A549 (cell line): Measurements from ENCODE around the gene WBP11. TPM values are rescaled to one million over a fixed set of nuclear protein-coding genes. Genes with fewer than 3 reads are reported as not detected.
A peak's percentile ranks its signal among the peaks of the same experiment; 100 is the strongest.

Source experiments
- ATAC-seq, 2 experiments: fragments of 200-7000 bp in 1 of 2; fragments of >200 bp in 1 of 2; cut with Nextera tagmentation in 1 of 2; cut with Tn5 transposase in 1 of 2; 3 replicates each; pipeline versions ENCODE4 v1.8.0 to v1.9.1; 2018 to 2020; ENCODE audit warnings: mild to moderate bottlenecking in 1 of 2, moderate library complexity in 1 of 2
- CTCF ChIA-PET: fragments of 300-600 bp; sonication (Branson Sonifier 250); formaldehyde crosslinking; extraction: SDS; loops from one replicate; lab custom pipeline; 2021; ENCODE audit warnings: antibody characterized with exemption, inconsistent platforms; lab: Yijun Ruan, JAX
- POLR2A ChIA-PET: fragments of 350-600 bp; formaldehyde crosslinking; extraction: SDS; loops from one replicate; lab custom pipeline; 2021; ENCODE audit warnings: antibody characterized with exemption, inconsistent platforms; lab: Yijun Ruan, JAX
- DNase-seq, 2 experiments: peaks; one replicate each; pipeline versions ENCODE4 v3.0.0 to v3.0.0-alpha.2; 2011 to 2016; ENCODE audit warnings: low read depth in 1 of 2, low spot score in 1 of 2
- FAIRE-seq: peaks from 2 replicates; lab custom pipeline; 2011; peaks lifted over from hg19 to GRCh38; lab: Jason Lieb, UNC
- H3K27ac ChIP-seq, 2 experiments: fragments of >200 bp; sonication (Bioruptor Twin); formaldehyde crosslinking; 3 replicates each; pipeline ENCODE4 v1.5.1; 2016 to 2017
- H3K4me1 ChIP-seq: fragments of >200 bp; sonication (Bioruptor Twin); formaldehyde crosslinking; 3 replicates; pipeline ENCODE4 v1.6.1; 2016
- H3K4me2 ChIP-seq: fragments of >200 bp; sonication (Bioruptor Twin); formaldehyde crosslinking; 3 replicates; pipeline ENCODE4 v1.6.1; 2016
- H3K4me3 ChIP-seq: fragments of >200 bp; sonication (Bioruptor Twin); formaldehyde crosslinking; 3 replicates; pipeline ENCODE4 v1.5.1; 2016
- H3K9me3 ChIP-seq: fragments of >200 bp; sonication (Bioruptor Twin); formaldehyde crosslinking; 3 replicates; pipeline ENCODE4 v1.6.1; 2016
- BCL3 ChIP-seq: fragments of >200 bp; sonication (Bioruptor Twin); formaldehyde crosslinking; IDR thresholded peaks from 3 replicates; pipeline ENCODE4 v1.6.1; 2016
- CBX2 ChIP-seq: fragments of 200-600 bp; sonication (generic); IDR thresholded peaks from 2 replicates; pipeline ENCODE4 v1.6.1; 2016; ENCODE audit warnings: low read depth, mild to moderate bottlenecking, borderline replicate concordance
- CBX8 ChIP-seq: fragments of 200-600 bp; sonication (generic); IDR thresholded peaks from 2 replicates; pipeline ENCODE4 v1.6.1; 2016
- CEBPB ChIP-seq, 2 experiments: fragments of >200 bp in 1 of 2; sonication (Bioruptor Twin) in 1 of 2; formaldehyde crosslinking in 1 of 2; IDR thresholded peaks; 2 replicates each; pipeline ENCODE4 v1.6.1; 2012 to 2016
- CHD2 ChIP-seq: fragments of 150-350 bp; IDR thresholded peaks from 2 replicates; pipeline ENCODE4 v1.6.1; 2014; ENCODE audit warnings: low read length; ENCODE audit not compliant: partially characterized antibody
- CHD4 ChIP-seq: fragments of 200-600 bp; sonication (generic); IDR thresholded peaks from 2 replicates; pipeline ENCODE4 v1.6.1; 2016; ENCODE audit warnings: antibody characterized with exemption, mild to moderate bottlenecking, borderline replicate concordance
- EHF ChIP-seq: fragments of 250-450 bp; sonication (Bioruptor Pico); IDR thresholded peaks from 2 replicates; pipeline ENCODE4 v1.5.0; 2020; ENCODE audit warnings: mild to moderate bottlenecking
- EHMT2 ChIP-seq: fragments of 200-600 bp; sonication (generic); IDR thresholded peaks from 2 replicates; pipeline ENCODE4 v1.6.1; 2016; ENCODE audit warnings: antibody characterized with exemption, low read depth, mild to moderate bottlenecking, moderate library complexity
- EP300 ChIP-seq, 2 experiments: fragments of >200 bp; sonication (Bioruptor Twin); formaldehyde crosslinking; IDR thresholded peaks; 2 replicates in 1 of 2; 3 replicates in 1 of 2; pipeline ENCODE4 v1.6.1; 2016 to 2017
- FOSL2 ChIP-seq, 2 experiments: fragments of 450-650 bp in 1 of 2; fragments of >200 bp in 1 of 2; sonication (Bioruptor Twin) in 1 of 2; formaldehyde crosslinking; IDR thresholded peaks; 2 replicates each; pipeline versions ENCODE4 v1.5.0 to v1.6.1; 2016 to 2020; ENCODE audit warnings: mild to moderate bottlenecking in 1 of 2, moderate library complexity in 1 of 2
- GATA3 ChIP-seq: IDR thresholded peaks from 2 replicates; pipeline ENCODE4 v1.6.1; 2012; ENCODE audit warnings: borderline replicate concordance
- HOXB5 ChIP-seq: fragments of 250-450 bp; sonication (Bioruptor Pico); IDR thresholded peaks from 2 replicates; pipeline ENCODE4 v1.5.0; 2020; ENCODE audit warnings: mild to moderate bottlenecking, moderate library complexity
- KDM5A ChIP-seq: fragments of 200-600 bp; sonication (generic); IDR thresholded peaks from 2 replicates; pipeline ENCODE4 v1.6.1; 2016; ENCODE audit warnings: antibody characterized with exemption, mild to moderate bottlenecking
- MAX ChIP-seq: IDR thresholded peaks from 2 replicates; pipeline ENCODE4 v1.6.1; 2012
- NFE2L2 ChIP-seq: fragments of 150-350 bp; conservative IDR thresholded peaks from 2 replicates; pipeline ENCODE4 v1.6.1; 2014; ENCODE audit warnings: low read length
- POLR2A ChIP-seq: IDR thresholded peaks from 2 replicates; pipeline ENCODE4 v1.6.1; 2012; ENCODE audit warnings: mild to moderate bottlenecking, low read length
- RCOR1 ChIP-seq: fragments of 150-350 bp; IDR thresholded peaks from 2 replicates; pipeline ENCODE4 v1.6.1; 2014; ENCODE audit warnings: antibody characterized with exemption, low read length, low read depth
- RNF2 ChIP-seq: fragments of 200-600 bp; sonication (generic); IDR thresholded peaks from 2 replicates; pipeline ENCODE4 v1.6.1; 2016; ENCODE audit warnings: low read depth, mild to moderate bottlenecking, antibody characterized with exemption, moderate library complexity, borderline replicate concordance
- SMC3 ChIP-seq: fragments of >200 bp; sonication (Bioruptor Twin); formaldehyde crosslinking; IDR thresholded peaks from 3 replicates; pipeline ENCODE4 v1.6.1; 2018; ENCODE audit warnings: inconsistent platforms
- ZC3H11A ChIP-seq: fragments of 450-650 bp; IDR thresholded peaks from 2 replicates; pipeline ENCODE4 v1.6.1; 2014; ENCODE audit warnings: antibody characterized with exemption, mild to moderate bottlenecking
- ZNF302 ChIP-seq: fragments of 250-450 bp; sonication (Bioruptor Pico); IDR thresholded peaks from 2 replicates; pipeline ENCODE4 v1.9.0; 2021; ENCODE audit warnings: inconsistent platforms, mild to moderate bottlenecking, moderate library complexity
- WGBS: methylation state at CpG from one replicate; pipeline ENCODE4 v1.1.6; 2017; ENCODE audit errors: missing lambda C conversion rate; 5-methylcytosine and 5-hydroxymethylcytosine counted together
- polyA plus RNA-seq, 4 experiments: library from polyadenylated mRNA; depleted of rRNA in 3 of 4; stranded (reverse); fragments of >200 nt; fragmentation: RNase III in 1 of 4; extraction: RNeasy Plus Mini Kit Qiagen cat#74134 plus additional on column Dnase treatment in 1 of 4; gene quantifications; 2 replicates in 3 of 4; 3 replicates in 1 of 4; pipeline ENCODE4 v1.2.3, GENCODE V29; 2011 to 2017
- TF ChIP-seq, protein P1 (sequence below): IDR thresholded peaks from 2 replicates; pipeline ENCODE4 v1.6.1; 2012
- TF ChIP-seq, protein P2 (sequence below): fragments of 250-450 bp; sonication (Bioruptor Pico); IDR thresholded peaks from 2 replicates; pipeline ENCODE4 v1.5.0; 2021; ENCODE audit warnings: mild to moderate bottlenecking, moderate library complexity, borderline replicate concordance
- TF ChIP-seq, protein P3 (sequence below): IDR thresholded peaks from 2 replicates; pipeline ENCODE4 v1.6.1; 2012; ENCODE audit warnings: low read depth, borderline replicate concordance
- TF ChIP-seq, protein P4 (sequence below): fragments of >200 bp; sonication (Bioruptor Twin); formaldehyde crosslinking; IDR thresholded peaks from 2 replicates; pipeline ENCODE4 v1.6.1; 2016

The WBP11 gene
- polyA plus RNA-seq, 2 of the 4 experiments (the other 2 are of a cell fraction) = 45.7 to 50.3 TPM

DNA sequence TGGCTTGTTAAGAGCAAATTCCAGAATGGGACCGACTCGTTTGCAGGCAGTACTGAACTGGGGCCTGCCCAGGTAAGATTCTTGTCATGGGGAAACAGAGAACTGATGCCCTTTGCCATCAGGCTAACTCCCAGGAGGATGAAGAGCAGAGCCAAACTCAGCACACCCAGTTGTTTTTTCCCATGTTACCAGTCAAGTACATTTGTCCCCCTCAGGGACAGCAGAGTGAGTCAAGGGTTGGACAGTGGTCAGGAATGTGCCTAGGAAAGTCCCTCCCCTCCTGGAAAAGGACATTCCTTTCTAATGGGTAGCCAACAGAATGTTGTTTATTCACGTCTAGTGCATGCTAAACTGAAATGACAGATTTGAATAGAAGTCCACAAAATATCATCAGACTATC, 38.5 kb upstream of the WBP11 start:
- peak overlapping the region; percentile 80 to 86 for H3K27ac ChIP-seq
- TF ChIP-seq ZNF302 (CRISPR knock-in tag) = no peak
- no peak for TF ChIP-seq EHMT2
- TF ChIP-seq EHF (CRISPR knock-in tag) = no peak
- TF ChIP-seq FOSL2 (IDR thresholded peaks at IDR 0.05) = no peak
- TF ChIP-seq FOSL2 (CRISPR knock-in tag; IDR thresholded peaks at IDR 0.05) = peak; percentile 31; the same call in 1 of the 2 replicates
- TF ChIP-seq KDM5A = no peak
- peak; percentile 74; the same call in 1 of the 2 replicates for TF ChIP-seq GATA3
- peak; percentile 67 for TF ChIP-seq MAX
- TF ChIP-seq RNF2 = no peak
- TF ChIP-seq CEBPB (IDR thresholded peaks at IDR 0.05) = peak in 1 of 2 experiments; percentile 33; a peak in 2 of 4 replicates
- TF ChIP-seq, protein P1, sequence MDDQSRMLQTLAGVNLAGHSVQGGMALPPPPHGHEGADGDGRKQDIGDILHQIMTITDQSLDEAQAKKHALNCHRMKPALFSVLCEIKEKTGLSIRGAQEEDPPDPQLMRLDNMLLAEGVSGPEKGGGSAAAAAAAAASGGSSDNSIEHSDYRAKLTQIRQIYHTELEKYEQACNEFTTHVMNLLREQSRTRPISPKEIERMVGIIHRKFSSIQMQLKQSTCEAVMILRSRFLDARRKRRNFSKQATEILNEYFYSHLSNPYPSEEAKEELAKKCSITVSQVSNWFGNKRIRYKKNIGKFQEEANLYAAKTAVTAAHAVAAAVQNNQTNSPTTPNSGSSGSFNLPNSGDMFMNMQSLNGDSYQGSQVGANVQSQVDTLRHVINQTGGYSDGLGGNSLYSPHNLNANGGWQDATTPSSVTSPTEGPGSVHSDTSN = no peak
- peak in 1 of 2 experiments; percentile 41; a peak in 1 of 5 replicates for TF ChIP-seq EP300 (IDR thresholded peaks at IDR 0.05)
- TF ChIP-seq, all 56 proteins: peak for 5
- Histone ChIP-seq H3K4me2 (peak overlapping the region; percentile 65), H3K4me1 (peaks cover 59% of the 10 kb centered on the region), H3K4me3 (no peak overlapping the region), H3K9me3 (peaks cover 11% of the 10 kb centered on the region; the same call in 2 of the 3 replicates)
- WGBS = 12% methylated on average over 3 of the region's 3 CpGs
- FAIRE-seq = no peak
- DNase-seq = peak; percentile 46 to 70
- ATAC-seq = peak in 1 of 2 experiments; percentile 66; a peak in 3 of 6 replicates
- CTCF ChIA-PET = interaction anchor here (1.0 to 2.7 kb wide), 2 partner anchors 30 to 38 kb away, joined by 3 to 12 read pairs; partner anchors contain the start of genes C12orf60 and WBP11
- POLR2A ChIA-PET = no interaction called here

DNA sequence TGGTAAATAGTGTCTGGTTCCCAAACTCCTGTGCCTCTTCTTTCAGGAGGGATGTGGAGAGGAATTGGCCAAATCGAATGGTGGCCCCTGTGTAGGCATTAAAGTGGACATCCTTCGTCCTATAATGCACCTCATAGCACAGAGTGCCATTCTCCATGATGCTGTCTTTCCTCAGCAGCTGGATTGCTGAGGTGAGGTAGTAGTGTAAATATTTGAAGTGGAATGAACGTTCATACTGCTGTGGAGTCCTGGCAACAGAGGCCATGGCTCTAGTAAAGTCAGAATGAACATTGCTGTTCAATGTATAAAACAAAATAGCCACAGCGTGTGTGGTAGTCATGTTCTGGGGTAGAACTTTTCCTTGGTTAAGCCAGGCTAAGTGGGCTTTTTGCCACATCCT, 37.3 kb upstream of the WBP11 start:
- ATAC-seq (no peak), FAIRE-seq (no peak), DNase-seq (no peak)
- Histone ChIP-seq H3K27ac (peak overlapping the region; percentile 80 to 86), H3K4me1 (peaks cover 53% of the 10 kb centered on the region), H3K4me3 (no peak overlapping the region), H3K9me3 (peaks cover 11% of the 10 kb centered on the region; the same call in 2 of the 3 replicates), H3K4me2 (peak overlapping the region; percentile 65; the same call in 2 of the 3 replicates)
- CTCF ChIA-PET = interaction anchor here (1.0 to 2.7 kb wide), 3 partner anchors 29 to 155 kb away, joined by 3 to 12 read pairs (median 3); partner anchors contain the start of genes C12orf60 and WBP11
- POLR2A ChIA-PET = no interaction called here
- 49% methylated on average over 4 of the region's 4 CpGs for WGBS
- TF ChIP-seq, protein P2, sequence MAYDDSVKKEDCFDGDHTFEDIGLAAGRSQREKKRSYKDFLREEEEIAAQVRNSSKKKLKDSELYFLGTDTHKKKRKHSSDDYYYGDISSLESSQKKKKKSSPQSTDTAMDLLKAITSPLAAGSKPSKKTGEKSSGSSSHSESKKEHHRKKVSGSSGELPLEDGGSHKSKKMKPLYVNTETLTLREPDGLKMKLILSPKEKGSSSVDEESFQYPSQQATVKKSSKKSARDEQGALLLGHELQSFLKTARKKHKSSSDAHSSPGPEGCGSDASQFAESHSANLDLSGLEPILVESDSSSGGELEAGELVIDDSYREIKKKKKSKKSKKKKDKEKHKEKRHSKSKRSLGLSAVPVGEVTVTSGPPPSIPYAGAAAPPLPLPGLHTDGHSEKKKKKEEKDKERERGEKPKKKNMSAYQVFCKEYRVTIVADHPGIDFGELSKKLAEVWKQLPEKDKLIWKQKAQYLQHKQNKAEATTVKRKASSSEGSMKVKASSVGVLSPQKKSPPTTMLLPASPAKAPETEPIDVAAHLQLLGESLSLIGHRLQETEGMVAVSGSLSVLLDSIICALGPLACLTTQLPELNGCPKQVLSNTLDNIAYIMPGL (CRISPR knock-in tag) = no peak
- TF ChIP-seq EP300 (IDR thresholded peaks at IDR 0.05) (no peak), ZC3H11A (no peak), RCOR1 (no peak), CBX2 (no peak), CHD2 (no peak), NFE2L2 (no peak)
- TF ChIP-seq, protein P1 = no peak

GRCh38 chr12:14839262-14839661, 36.0 kb upstream of the WBP11 start:
- H3K4me1 ChIP-seq = peaks cover 67% of the 10 kb centered on the region
- no peak overlapping the region for H3K4me2 ChIP-seq
- peaks cover 11% of the 10 kb centered on the region; the same call in 2 of the 3 replicates for H3K9me3 ChIP-seq
- ChIA-PET CTCF (interaction anchor here (2.7 kb wide), 1 partner anchor 28 kb away, joined by 12 read pairs; no protein-coding TSS in a partner anchor), POLR2A (no interaction called here)
- DNase-seq (no peak), FAIRE-seq (no peak), ATAC-seq (no peak)
- H3K27ac ChIP-seq = peak overlapping the region; percentile 80 to 90; a peak in 5 of 6 replicates
- WGBS = 92% methylated on average over 1 of the region's 1 CpG
- TF ChIP-seq RCOR1 (no peak), BCL3 (no peak), CBX8 (no peak), HOXB5 (CRISPR knock-in tag) (no peak), NFE2L2 (no peak), POLR2A (no peak), ZC3H11A (no peak), CHD4 (no peak), SMC3 (no peak), KDM5A (no peak)
- TF ChIP-seq, protein P3, sequence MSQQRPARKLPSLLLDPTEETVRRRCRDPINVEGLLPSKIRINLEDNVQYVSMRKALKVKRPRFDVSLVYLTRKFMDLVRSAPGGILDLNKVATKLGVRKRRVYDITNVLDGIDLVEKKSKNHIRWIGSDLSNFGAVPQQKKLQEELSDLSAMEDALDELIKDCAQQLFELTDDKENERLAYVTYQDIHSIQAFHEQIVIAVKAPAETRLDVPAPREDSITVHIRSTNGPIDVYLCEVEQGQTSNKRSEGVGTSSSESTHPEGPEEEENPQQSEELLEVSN = no peak
- TF ChIP-seq, protein P4, sequence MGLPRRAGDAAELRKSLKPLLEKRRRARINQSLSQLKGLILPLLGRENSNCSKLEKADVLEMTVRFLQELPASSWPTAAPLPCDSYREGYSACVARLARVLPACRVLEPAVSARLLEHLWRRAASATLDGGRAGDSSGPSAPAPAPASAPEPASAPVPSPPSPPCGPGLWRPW = no peak
- no peak overlapping the region for H3K4me3 ChIP-seq
